ENCODE measurements around the gene IL11.

- no peak for TF ChIP-seq POLR2AphosphoS5 (IDR thresholded peaks at IDR 0.05; ENCODE audit: low read depth, low read length)
- TF ChIP-seq SIN3A (IDR thresholded peaks at IDR 0.05; ENCODE audit: borderline replicate concordance, insufficient read depth, low read length), result no peak
Measured at GRCh38 chr19:55383279-55384130, 13.2 kb upstream of the IL11 start.
